GM13977 (cell line): ENCODE measurements around the gene NOX5.

Experiments
- DNase-seq: peaks from one replicate; pipeline ENCODE4 v3.0.0; 2012; ENCODE audit warnings: low spot score
- in situ Hi-C: fragments of 300-500 bp; cut with MboI; formaldehyde crosslinking; loops from one replicate; pipeline ENCODE4 v1.12.0; 2022; ENCODE audit warnings: low sequenced_read_pairs, low pct_unique_long_range_greater_than_20kb, mixed read lengths, inconsistent platforms; ENCODE audit not compliant: unreplicated experiment
- TF ChIP-seq, protein P1 (sequence below): IDR thresholded peaks from 2 replicates; pipeline ENCODE4 v1.5.1; 2012; ENCODE audit warnings: mild to moderate bottlenecking, control low read depth; ENCODE audit not compliant: insufficient read depth; ENCODE audit errors: extremely low read depth, missing control alignments

NOX5 gene

DNA sequence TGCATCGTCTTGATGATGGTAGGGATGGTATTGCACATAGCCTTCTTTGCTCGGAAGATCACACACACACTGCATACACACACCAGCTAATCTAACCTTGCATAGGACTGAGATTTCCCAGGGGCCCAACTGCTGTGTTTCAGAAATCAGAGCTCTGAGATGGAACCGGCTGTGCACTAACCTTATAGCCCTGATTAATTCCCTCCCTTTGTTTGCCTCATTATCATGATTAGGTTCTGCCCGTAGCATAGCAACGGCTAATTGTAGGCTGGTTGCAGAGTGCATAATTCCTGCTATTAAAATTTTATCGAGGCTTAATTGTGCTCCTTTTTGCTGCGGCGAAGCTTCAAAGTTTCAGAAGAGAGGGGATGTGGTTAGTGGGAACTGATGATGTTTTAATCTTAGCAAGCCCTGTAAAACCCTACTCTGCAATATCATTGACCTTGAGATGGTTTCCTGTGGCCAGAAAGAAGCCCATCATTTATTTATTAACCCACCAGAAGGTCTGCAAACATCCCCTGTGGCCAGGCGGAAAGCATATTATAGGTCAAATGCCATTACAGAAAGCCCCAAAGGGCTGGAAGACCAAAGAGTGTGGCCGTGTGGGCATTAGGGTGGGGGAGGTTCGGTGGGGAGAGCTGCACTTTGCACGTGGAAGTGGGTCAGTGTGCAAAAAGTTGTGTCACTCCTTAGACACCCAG, 89.7 kb downstream of the NOX5 start:
- TF ChIP-seq, protein P1, sequence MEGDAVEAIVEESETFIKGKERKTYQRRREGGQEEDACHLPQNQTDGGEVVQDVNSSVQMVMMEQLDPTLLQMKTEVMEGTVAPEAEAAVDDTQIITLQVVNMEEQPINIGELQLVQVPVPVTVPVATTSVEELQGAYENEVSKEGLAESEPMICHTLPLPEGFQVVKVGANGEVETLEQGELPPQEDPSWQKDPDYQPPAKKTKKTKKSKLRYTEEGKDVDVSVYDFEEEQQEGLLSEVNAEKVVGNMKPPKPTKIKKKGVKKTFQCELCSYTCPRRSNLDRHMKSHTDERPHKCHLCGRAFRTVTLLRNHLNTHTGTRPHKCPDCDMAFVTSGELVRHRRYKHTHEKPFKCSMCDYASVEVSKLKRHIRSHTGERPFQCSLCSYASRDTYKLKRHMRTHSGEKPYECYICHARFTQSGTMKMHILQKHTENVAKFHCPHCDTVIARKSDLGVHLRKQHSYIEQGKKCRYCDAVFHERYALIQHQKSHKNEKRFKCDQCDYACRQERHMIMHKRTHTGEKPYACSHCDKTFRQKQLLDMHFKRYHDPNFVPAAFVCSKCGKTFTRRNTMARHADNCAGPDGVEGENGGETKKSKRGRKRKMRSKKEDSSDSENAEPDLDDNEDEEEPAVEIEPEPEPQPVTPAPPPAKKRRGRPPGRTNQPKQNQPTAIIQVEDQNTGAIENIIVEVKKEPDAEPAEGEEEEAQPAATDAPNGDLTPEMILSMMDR, result no peak
- in situ Hi-C loops, result no loop called here
- no peak for DNase-seq

DNA sequence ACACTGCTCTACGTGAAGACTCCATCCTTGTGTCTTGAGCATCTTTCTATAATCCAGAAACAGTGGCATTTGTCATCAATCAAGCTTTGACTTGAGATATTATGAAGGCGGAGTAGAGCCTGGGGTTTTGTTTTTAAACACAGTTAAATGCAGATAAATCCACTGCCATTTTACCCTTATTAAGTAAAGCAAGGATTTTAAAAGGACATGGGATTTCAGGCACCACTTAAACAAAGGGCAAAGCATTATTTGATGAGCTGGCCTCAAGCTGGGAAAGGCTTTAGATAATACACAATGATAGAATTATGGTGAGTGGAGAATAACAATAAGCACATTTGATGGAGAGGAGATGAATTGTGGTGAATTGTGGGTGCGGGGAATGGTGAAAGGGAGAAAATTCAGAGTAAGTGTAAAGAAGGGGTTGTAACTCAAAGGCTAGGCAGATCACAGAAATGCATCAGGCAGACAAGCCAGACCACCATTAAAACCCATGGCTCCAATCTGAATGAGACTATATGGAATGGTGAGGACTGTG, 91.0 kb downstream of the NOX5 start:
- TF ChIP-seq, protein P1, result no peak
- in situ Hi-C loops, result no loop called here
- no peak for DNase-seq

DNA sequence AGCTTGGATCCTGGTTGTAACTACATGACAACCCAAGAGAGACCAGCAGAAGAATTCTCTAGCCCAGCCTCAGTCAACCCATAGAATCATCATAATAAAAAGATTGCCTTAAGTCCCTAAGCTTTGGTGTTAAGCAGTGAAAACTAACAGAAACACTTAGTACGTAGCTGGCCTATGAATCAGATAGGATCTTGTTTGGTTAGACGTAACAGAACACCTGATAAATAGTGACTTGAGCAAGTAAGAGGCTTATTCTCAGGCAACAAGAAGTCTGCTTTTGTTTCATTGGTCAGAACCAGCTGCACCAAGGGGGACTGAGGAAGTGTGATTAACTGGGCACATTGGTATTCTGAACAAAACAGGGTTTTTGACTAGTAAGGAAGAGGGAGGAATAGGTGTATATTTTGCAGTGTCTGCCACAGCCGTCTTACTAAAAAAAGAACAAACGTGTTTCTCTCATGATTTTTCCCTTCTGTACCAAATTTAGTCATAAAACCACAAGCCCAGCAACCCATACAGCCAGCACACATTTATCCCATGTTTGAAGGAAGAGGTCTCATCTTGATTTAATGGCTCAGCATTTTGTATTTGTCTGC, 92.6 kb downstream of the NOX5 start:
- TF ChIP-seq, protein P1, result no peak
- in situ Hi-C loops, result no loop called here
- DNase-seq, result no peak
